Activated CD4-positive, alpha-beta memory T cell treated with anti-CD3 and anti-CD28 coated beads for 36 hours (primary cell): ENCODE data around the gene SYNGR1. TPM values are rescaled to one million over a fixed set of nuclear protein-coding genes. Genes with fewer than 3 reads are reported as not detected.
"Not testable (repeated sequence)": the region's sequence is repeated elsewhere in the genome, so short reads cannot be mapped to it uniquely, and the experiment has no call there.

ENCODE experiments used
- CTCF ChIA-PET: fragments of 350-600 bp; sonication (Branson Sonifier 250); formaldehyde crosslinking; loops from one replicate; lab custom pipeline; 2021; ENCODE audit warnings: antibody characterized with exemption, inconsistent platforms; lab: Charles Lee
- POLR2A ChIA-PET: fragments of 350-600 bp; sonication (Branson Sonifier 250); formaldehyde crosslinking; loops from one replicate; lab custom pipeline; 2021; ENCODE audit warnings: antibody characterized with exemption; lab: Charles Lee
- DNase-seq: peaks from one replicate; pipeline ENCODE4 v3.0.0-alpha.2; 2020
- H3K27ac Mint-ChIP-seq: one replicate; pipeline ENCODE4 v1.8.0; 2021; ENCODE audit warnings: mixed read lengths
- H3K27me3 Mint-ChIP-seq: one replicate; pipeline ENCODE4 v1.8.0; 2021; ENCODE audit warnings: mixed read lengths
- H3K36me3 Mint-ChIP-seq: one replicate; pipeline ENCODE4 v1.8.0; 2021; ENCODE audit warnings: mixed read lengths
- H3K4me1 Mint-ChIP-seq: one replicate; pipeline ENCODE4 v1.8.0; 2021; ENCODE audit warnings: low read depth, mixed read lengths
- H3K4me3 Mint-ChIP-seq: one replicate; pipeline ENCODE4 v1.8.0; 2021; ENCODE audit warnings: mild to moderate bottlenecking, mixed read lengths
- H3K9me3 Mint-ChIP-seq: one replicate; pipeline ENCODE4 v1.8.0; 2021; ENCODE audit warnings: mixed read lengths
- intact Hi-C: fragments of 100-400 bp; cut with micrococcal nuclease; formaldehyde crosslinking; loops from one replicate; pipeline ENCODE4 v1.15.1; 2023
- total RNA-seq, 2 experiments: library from RNA; stranded (reverse); gene quantifications; one replicate each; pipeline ENCODE4 v1.2.3, GENCODE V29; 2021

The SYNGR1 gene
- total RNA-seq, 2 experiments from 2014 or later = not detected

GRCh38 chr22:39353346-39353745 lies 3.6 kb downstream of the SYNGR1 start:
- ChIA-PET POLR2A (no interaction called here), CTCF (interaction anchor here (2.0 to 2.4 kb wide), 2 partner anchors 10 to 22 kb away, joined by 5 to 10 read pairs; no protein-coding TSS in a partner anchor)
- H3K27ac Mint-ChIP-seq = no peak overlapping the region
- intact Hi-C loops = no loop called here
- peaks cover 10% of the 10 kb centered on the region for H3K4me1 Mint-ChIP-seq
- H3K36me3 Mint-ChIP-seq = no peaks in the 10 kb centered on the region
- no peak for DNase-seq
- no peaks in the 10 kb centered on the region for H3K9me3 Mint-ChIP-seq
- H3K4me3 Mint-ChIP-seq = no peak overlapping the region
- peaks cover 22% of the 10 kb centered on the region for H3K27me3 Mint-ChIP-seq

- H3K27me3 Mint-ChIP-seq = peaks cover 14% of the 10 kb centered on the region
- H3K27ac Mint-ChIP-seq = no peak overlapping the region
- H3K4me1 Mint-ChIP-seq = peaks cover 4% of the 10 kb centered on the region
- ChIA-PET POLR2A (no interaction called here), CTCF (interaction anchor here (2.0 kb wide), 1 partner anchor 24 kb away, joined by 5 read pairs; no protein-coding TSS in a partner anchor)
- H3K36me3 Mint-ChIP-seq = no peaks in the 10 kb centered on the region
- H3K4me3 Mint-ChIP-seq = no peak overlapping the region
- DNase-seq = no peak
- intact Hi-C loops = no loop called here
- H3K9me3 Mint-ChIP-seq = no peaks in the 10 kb centered on the region
These were observed 5.3 kb downstream of the SYNGR1 start for GRCh38 chr22:39355080-39355479.

- POLR2A ChIA-PET, H3K4me1 Mint-ChIP-seq, H3K4me3 Mint-ChIP-seq, H3K27ac Mint-ChIP-seq, intact Hi-C loops, DNase-seq, H3K9me3 Mint-ChIP-seq, CTCF ChIA-PET, H3K27me3 Mint-ChIP-seq, H3K36me3 Mint-ChIP-seq: not testable (repeated sequence)
These were observed 6.0 kb downstream of the SYNGR1 start for GRCh38 chr22:39355805-39356204.

GRCh38 chr22:39356464-39356863 lies 6.7 kb downstream of the SYNGR1 start:
- intact Hi-C loops = no loop called here
- Mint-ChIP-seq H3K27me3 (peaks cover 6% of the 10 kb centered on the region), H3K27ac (no peak overlapping the region), H3K9me3 (no peaks in the 10 kb centered on the region), H3K4me1 (no peaks in the 10 kb centered on the region), H3K4me3 (no peak overlapping the region), H3K36me3 (no peaks in the 10 kb centered on the region)
- POLR2A ChIA-PET = no interaction called here
- DNase-seq = no peak
- CTCF ChIA-PET = no interaction called here

- H3K27ac Mint-ChIP-seq, DNase-seq, H3K36me3 Mint-ChIP-seq, H3K4me3 Mint-ChIP-seq, intact Hi-C loops, H3K27me3 Mint-ChIP-seq, H3K9me3 Mint-ChIP-seq, H3K4me1 Mint-ChIP-seq, POLR2A ChIA-PET: not testable (repeated sequence)
- CTCF ChIA-PET = interaction anchor here (1.2 kb wide), 1 partner anchor 14 kb away, joined by 4 read pairs; no protein-coding TSS in a partner anchor
These were observed 7.6 kb downstream of the SYNGR1 start for GRCh38 chr22:39357110-39358108.

GRCh38 chr22:39358197-39358596 lies 8.4 kb downstream of the SYNGR1 start:
- H3K27ac Mint-ChIP-seq, H3K27me3 Mint-ChIP-seq, POLR2A ChIA-PET, H3K4me1 Mint-ChIP-seq, H3K4me3 Mint-ChIP-seq, H3K9me3 Mint-ChIP-seq, intact Hi-C loops, H3K36me3 Mint-ChIP-seq, DNase-seq: not testable (repeated sequence)
- CTCF ChIA-PET = interaction anchor here (1.2 kb wide), 1 partner anchor 15 kb away, joined by 4 read pairs; no protein-coding TSS in a partner anchor

GRCh38 chr22:39359659-39360195 lies 9.9 kb downstream of the SYNGR1 start:
- H3K4me3 Mint-ChIP-seq = no peak overlapping the region
- H3K27ac Mint-ChIP-seq = no peak overlapping the region
- no peaks in the 10 kb centered on the region for H3K36me3 Mint-ChIP-seq
- no peaks in the 10 kb centered on the region for H3K27me3 Mint-ChIP-seq
- intact Hi-C loops = no loop called here
- ChIA-PET CTCF (no interaction called here), POLR2A (no interaction called here)
- H3K9me3 Mint-ChIP-seq = no peaks in the 10 kb centered on the region
- no peaks in the 10 kb centered on the region for H3K4me1 Mint-ChIP-seq
- no peak for DNase-seq

- no peaks in the 10 kb centered on the region for H3K9me3 Mint-ChIP-seq
- H3K27ac Mint-ChIP-seq = no peak overlapping the region
- DNase-seq = no peak
- no peaks in the 10 kb centered on the region for H3K27me3 Mint-ChIP-seq
- ChIA-PET POLR2A (no interaction called here), CTCF (no interaction called here)
- intact Hi-C loops = no loop called here
- H3K36me3 Mint-ChIP-seq = no peaks in the 10 kb centered on the region
- no peak overlapping the region for H3K4me3 Mint-ChIP-seq
- no peaks in the 10 kb centered on the region for H3K4me1 Mint-ChIP-seq
These were observed 10.5 kb downstream of the SYNGR1 start for GRCh38 chr22:39360242-39360641.

GRCh38 chr22:39360674-39361413 lies 11.1 kb downstream of the SYNGR1 start:
- Mint-ChIP-seq H3K4me1 (no peaks in the 10 kb centered on the region), H3K27ac (no peak overlapping the region), H3K36me3 (no peaks in the 10 kb centered on the region), H3K27me3 (no peaks in the 10 kb centered on the region), H3K9me3 (no peaks in the 10 kb centered on the region), H3K4me3 (no peak overlapping the region)
- ChIA-PET CTCF (no interaction called here), POLR2A (no interaction called here)
- no peak for DNase-seq
- intact Hi-C loops = no loop called here

- Mint-ChIP-seq H3K36me3 (no peaks in the 10 kb centered on the region), H3K27ac (no peak overlapping the region), H3K9me3 (no peaks in the 10 kb centered on the region), H3K27me3 (no peaks in the 10 kb centered on the region), H3K4me1 (no peaks in the 10 kb centered on the region), H3K4me3 (no peak overlapping the region)
- ChIA-PET POLR2A (no interaction called here), CTCF (no interaction called here)
- intact Hi-C loops = no loop called here
- no peak for DNase-seq
These were observed 11.7 kb downstream of the SYNGR1 start for GRCh38 chr22:39361496-39361895.

- no peaks in the 10 kb centered on the region for H3K4me1 Mint-ChIP-seq
- H3K36me3 Mint-ChIP-seq = no peaks in the 10 kb centered on the region
- no peaks in the 10 kb centered on the region for H3K9me3 Mint-ChIP-seq
- CTCF ChIA-PET = interaction anchor here (0.7 kb wide), 2 partner anchors 152 to 167 kb away, joined by 4 read pairs; no protein-coding TSS in a partner anchor
- DNase-seq = no peak
- POLR2A ChIA-PET = no interaction called here
- intact Hi-C loops = no loop called here
- H3K27ac Mint-ChIP-seq = no peak overlapping the region
- no peaks in the 10 kb centered on the region for H3K27me3 Mint-ChIP-seq
- H3K4me3 Mint-ChIP-seq = no peak overlapping the region
These were observed 12.5 kb downstream of the SYNGR1 start for GRCh38 chr22:39362271-39362670.

GRCh38 chr22:39362932-39363331 lies 13.1 kb downstream of the SYNGR1 start:
- Mint-ChIP-seq H3K9me3 (no peaks in the 10 kb centered on the region), H3K27ac (no peak overlapping the region), H3K36me3 (no peaks in the 10 kb centered on the region), H3K4me1 (no peaks in the 10 kb centered on the region), H3K4me3 (no peak overlapping the region), H3K27me3 (no peaks in the 10 kb centered on the region)
- ChIA-PET CTCF (no interaction called here), POLR2A (no interaction called here)
- DNase-seq = no peak
- intact Hi-C loops = no loop called here
